NCI-H128 (cell line): ENCODE measurements around the gene SERTM2.

Experiments
- DNase-seq: peaks from one replicate; lab custom pipeline; 2025; ENCODE audit not compliant: unreplicated experiment; lab: John Stamatoyannopoulos, UW

The SERTM2 gene

DNA sequence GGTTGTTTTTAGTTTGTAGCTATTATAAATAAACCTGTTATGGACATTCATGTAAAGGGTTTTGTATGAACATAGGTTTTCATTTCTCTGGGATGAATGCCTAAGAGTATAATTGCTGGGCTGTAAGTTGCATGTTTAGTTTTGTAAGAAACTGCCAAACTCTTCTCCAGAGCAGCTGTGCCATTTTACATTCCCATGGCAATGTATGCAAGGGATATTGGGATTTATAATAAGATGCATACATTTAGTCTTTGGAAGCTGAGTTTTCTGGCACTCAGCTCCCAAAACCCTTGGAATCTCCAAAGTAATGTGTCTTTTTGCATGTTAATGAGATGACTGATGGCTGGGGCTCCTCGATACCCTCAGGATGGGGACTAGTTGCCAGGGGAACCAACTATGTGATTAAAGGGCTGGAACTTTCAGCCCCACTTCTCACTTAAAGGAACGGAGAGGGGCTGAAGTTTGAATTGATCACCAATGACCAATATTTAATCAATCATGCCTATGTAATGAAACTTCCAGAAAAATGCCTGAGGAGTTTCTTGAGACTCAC is 44.0 kb downstream of the SERTM2 start:
- no peak for DNase-seq

DNA sequence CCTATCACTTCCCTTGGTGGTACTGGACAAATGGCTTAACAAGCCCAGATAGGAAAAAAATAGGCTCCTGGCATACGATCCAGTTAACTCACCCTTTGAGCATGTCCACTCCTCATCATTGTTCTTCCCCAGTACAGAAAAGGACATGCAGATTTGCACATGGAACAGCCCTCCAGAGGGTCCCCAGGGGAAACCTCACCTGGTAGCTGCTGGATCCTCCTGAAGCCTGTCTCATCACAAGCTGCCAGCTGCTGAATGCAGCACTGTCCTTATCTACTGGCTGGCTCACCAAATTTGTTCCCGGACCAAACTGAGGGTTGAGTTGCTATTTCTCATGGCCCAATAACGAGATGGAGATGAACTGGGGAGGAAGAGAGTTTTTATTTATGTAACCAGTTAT is 49.4 kb downstream of the SERTM2 start:
- no peak for DNase-seq

- no peak for DNase-seq
Measured at GRCh38 chrX:111561851-111562250, 50.4 kb downstream of the SERTM2 start.

- DNase-seq: no peak
Measured at GRCh38 chrX:111567542-111568255, 56.3 kb downstream of the SERTM2 start.

DNA sequence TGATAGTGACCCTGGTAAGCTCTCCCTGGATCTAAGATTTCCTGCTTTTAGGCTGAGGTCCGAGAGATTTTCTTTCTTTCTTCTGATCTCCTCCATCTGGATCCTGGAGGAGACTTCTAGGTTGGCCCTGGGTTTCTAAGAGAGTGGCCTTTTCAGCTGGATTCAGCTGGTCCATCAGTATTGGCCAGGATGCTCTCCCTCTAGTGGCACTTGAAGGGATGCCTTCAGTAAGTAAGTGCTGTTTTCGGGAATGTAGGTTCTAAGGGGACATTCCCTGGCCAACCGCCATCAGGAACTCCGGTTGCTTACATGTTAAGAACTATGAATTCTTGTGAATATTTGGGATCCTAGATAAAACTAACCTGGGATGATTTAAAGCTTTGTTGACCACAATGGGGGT is 56.9 kb downstream of the SERTM2 start:
- no peak for DNase-seq

- DNase-seq: no peak
Measured at GRCh38 chrX:111568817-111569216, 57.4 kb downstream of the SERTM2 start.
